Measurements from ENCODE around the gene CHGA. TPM values are rescaled to one million over a fixed set of nuclear protein-coding genes. Genes with fewer than 3 reads are reported as not detected.

CHGA gene
- polyA plus RNA-seq, 2 of the 4 experiments (the other 2 are of a cell fraction) = 0.32 to 0.70 TPM

DNA sequence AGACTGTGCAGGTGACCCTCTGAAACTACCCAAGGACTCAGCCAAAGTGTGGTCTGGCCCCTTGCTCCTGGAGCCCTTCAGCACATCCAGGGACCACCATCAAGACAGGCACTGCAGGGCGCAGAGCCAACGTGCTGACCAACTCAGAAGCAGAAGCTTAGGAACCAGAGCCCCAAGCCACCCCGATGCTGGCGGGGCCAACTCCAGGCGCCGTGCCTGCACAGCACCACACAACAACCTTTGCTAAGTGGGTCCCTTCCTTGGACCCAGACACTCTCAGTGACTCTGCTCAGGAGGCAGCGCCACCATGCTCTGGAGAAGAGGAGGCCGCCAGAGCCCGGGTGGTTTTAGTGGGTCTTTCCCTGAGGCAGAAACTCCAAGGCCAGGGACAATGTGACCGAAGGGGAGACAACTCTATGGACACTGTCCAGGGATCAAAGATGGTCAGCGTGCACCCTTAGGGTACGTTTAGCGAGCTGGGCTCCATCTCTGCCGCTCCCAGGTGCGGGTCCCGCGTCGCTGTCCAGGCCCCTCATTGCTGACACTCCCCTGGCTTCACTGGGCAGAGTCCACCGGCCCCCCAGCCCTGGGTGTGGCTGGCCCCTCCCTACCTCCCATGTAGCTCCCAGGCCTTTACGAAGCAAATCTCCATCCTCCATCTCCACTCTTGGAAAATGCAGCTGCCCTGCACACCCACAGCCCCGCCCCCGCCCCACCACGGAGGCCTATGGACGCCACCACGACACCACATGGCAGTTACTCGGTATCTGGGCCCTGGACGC lies 16.1 kb downstream of the CHGA start:
- CTCF ChIA-PET = interaction anchor here (4.3 kb wide), 1 partner anchor 13 kb away, joined by 18 read pairs; no protein-coding TSS in a partner anchor

DNA sequence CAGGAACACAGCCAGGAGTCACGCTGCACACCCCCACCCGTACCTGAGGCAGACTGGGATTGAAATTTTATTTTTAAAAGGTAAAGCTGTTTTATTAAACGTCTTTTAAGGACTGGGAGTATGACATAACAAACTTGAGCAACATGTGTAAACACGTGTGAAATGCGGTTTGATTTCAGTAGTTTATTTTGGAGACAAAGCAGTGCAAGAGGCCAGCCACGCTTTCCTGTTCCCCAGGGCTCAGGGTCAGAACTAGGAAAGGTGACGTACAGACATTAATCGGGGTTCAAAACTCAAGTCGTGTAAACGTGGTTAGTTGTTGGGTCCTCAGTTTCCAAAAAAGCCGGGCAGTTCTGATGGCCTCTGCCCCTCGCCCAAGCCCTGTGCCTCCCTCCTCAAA lies 16.7 kb downstream of the CHGA start:
- Histone ChIP-seq H3K4me1 (peaks cover 11% of the 10 kb centered on the region; the same call in 2 of the 3 replicates), H3K27ac (no peak overlapping the region), H3K9me3 (no peaks in the 10 kb centered on the region), H3K4me2 (no peak overlapping the region), H3K4me3 (no peak overlapping the region)
- ATAC-seq (no peak), FAIRE-seq (no peak), DNase-seq (ENCODE audit: low read depth in 1 of 2, low spot score in 1 of 2) (no peak)
- ChIA-PET CTCF (interaction anchor here (4.3 kb wide), 1 partner anchor 13 kb away, joined by 18 read pairs; no protein-coding TSS in a partner anchor), POLR2A (no interaction called here)
- TF ChIP-seq CBX2 (IDR thresholded peaks at IDR 0.05; ENCODE audit: borderline replicate concordance, low read depth) = no peak
- no peak for TF ChIP-seq RNF2 (IDR thresholded peaks at IDR 0.05; ENCODE audit: borderline replicate concordance, low read depth)
- no peak for TF ChIP-seq BCL3 (IDR thresholded peaks at IDR 0.05)
- TF ChIP-seq, protein P1, sequence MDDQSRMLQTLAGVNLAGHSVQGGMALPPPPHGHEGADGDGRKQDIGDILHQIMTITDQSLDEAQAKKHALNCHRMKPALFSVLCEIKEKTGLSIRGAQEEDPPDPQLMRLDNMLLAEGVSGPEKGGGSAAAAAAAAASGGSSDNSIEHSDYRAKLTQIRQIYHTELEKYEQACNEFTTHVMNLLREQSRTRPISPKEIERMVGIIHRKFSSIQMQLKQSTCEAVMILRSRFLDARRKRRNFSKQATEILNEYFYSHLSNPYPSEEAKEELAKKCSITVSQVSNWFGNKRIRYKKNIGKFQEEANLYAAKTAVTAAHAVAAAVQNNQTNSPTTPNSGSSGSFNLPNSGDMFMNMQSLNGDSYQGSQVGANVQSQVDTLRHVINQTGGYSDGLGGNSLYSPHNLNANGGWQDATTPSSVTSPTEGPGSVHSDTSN (IDR thresholded peaks at IDR 0.05) = no peak
- TF ChIP-seq NR3C1 (IDR thresholded peaks at IDR 0.05) = no peak
- no peak for TF ChIP-seq RFX5 (IDR thresholded peaks at IDR 0.05)
- no peak for TF ChIP-seq JUN (IDR thresholded peaks at IDR 0.05)
- no peak for TF ChIP-seq MAZ (IDR thresholded peaks at IDR 0.05; ENCODE audit: borderline replicate concordance, low read depth, low read length)
- no peak for TF ChIP-seq ESRRA (IDR thresholded peaks at IDR 0.05; ENCODE audit: borderline replicate concordance, low read length)
- no peak for TF ChIP-seq GATA3 (IDR thresholded peaks at IDR 0.05; ENCODE audit: borderline replicate concordance)
- TF ChIP-seq HEYL (CRISPR knock-in tag; IDR thresholded peaks at IDR 0.05) = no peak
- TF ChIP-seq KDM5A (IDR thresholded peaks at IDR 0.05) = no peak
- WGBS (ENCODE audit: missing lambda C conversion rate) = 83% methylated on average over 12 of the region's 12 CpGs

More for the DNA sequence above, 16.1 kb downstream of the CHGA start:
- no peak for FAIRE-seq
- Histone ChIP-seq H3K4me2 (no peak overlapping the region), H3K9me3 (no peaks in the 10 kb centered on the region), H3K27ac (no peak overlapping the region), H3K4me3 (no peak overlapping the region), H3K4me1 (peaks cover 11% of the 10 kb centered on the region; the same call in 2 of the 3 replicates)
- DNase-seq (ENCODE audit: low read depth in 1 of 2, low spot score in 1 of 2) = no peak
- WGBS (ENCODE audit: missing lambda C conversion rate) = 89% methylated on average over 15 of the region's 27 CpGs
- TF ChIP-seq, protein P1 (IDR thresholded peaks at IDR 0.05) = no peak
- no peak for TF ChIP-seq FOXS1 (CRISPR knock-in tag; IDR thresholded peaks at IDR 0.05)
- TF ChIP-seq ESRRA (IDR thresholded peaks at IDR 0.05; ENCODE audit: borderline replicate concordance, low read length) = no peak
- TF ChIP-seq RCOR1 (IDR thresholded peaks at IDR 0.05; ENCODE audit: low read depth, low read length) = no peak
- TF ChIP-seq ZNF302 (CRISPR knock-in tag; IDR thresholded peaks at IDR 0.05) = no peak
- TF ChIP-seq EHMT2 (IDR thresholded peaks at IDR 0.05; ENCODE audit: low read depth) = no peak
- TF ChIP-seq EHF (CRISPR knock-in tag; IDR thresholded peaks at IDR 0.05) = no peak
- no peak for TF ChIP-seq CBX8 (IDR thresholded peaks at IDR 0.05)
- no peak for TF ChIP-seq HOXB5 (CRISPR knock-in tag; IDR thresholded peaks at IDR 0.05)
- no peak for TF ChIP-seq SMC3 (IDR thresholded peaks at IDR 0.05)
- no peak for TF ChIP-seq HOXA7 (CRISPR knock-in tag; IDR thresholded peaks at IDR 0.05)
- TF ChIP-seq GATA3 (IDR thresholded peaks at IDR 0.05; ENCODE audit: borderline replicate concordance) = no peak
- TF ChIP-seq, protein P2, sequence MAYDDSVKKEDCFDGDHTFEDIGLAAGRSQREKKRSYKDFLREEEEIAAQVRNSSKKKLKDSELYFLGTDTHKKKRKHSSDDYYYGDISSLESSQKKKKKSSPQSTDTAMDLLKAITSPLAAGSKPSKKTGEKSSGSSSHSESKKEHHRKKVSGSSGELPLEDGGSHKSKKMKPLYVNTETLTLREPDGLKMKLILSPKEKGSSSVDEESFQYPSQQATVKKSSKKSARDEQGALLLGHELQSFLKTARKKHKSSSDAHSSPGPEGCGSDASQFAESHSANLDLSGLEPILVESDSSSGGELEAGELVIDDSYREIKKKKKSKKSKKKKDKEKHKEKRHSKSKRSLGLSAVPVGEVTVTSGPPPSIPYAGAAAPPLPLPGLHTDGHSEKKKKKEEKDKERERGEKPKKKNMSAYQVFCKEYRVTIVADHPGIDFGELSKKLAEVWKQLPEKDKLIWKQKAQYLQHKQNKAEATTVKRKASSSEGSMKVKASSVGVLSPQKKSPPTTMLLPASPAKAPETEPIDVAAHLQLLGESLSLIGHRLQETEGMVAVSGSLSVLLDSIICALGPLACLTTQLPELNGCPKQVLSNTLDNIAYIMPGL (CRISPR knock-in tag; IDR thresholded peaks at IDR 0.05; ENCODE audit: borderline replicate concordance) = no peak
- TF ChIP-seq MAFK (IDR thresholded peaks at IDR 0.05; ENCODE audit: partially characterized antibody) = no peak
- TF ChIP-seq RARB (CRISPR knock-in tag; IDR thresholded peaks at IDR 0.05) = no peak
- POLR2A ChIA-PET = no interaction called here
- no peak for ATAC-seq
